Measurements from ENCODE around the gene DCP1A.

The DCP1A gene

DNA sequence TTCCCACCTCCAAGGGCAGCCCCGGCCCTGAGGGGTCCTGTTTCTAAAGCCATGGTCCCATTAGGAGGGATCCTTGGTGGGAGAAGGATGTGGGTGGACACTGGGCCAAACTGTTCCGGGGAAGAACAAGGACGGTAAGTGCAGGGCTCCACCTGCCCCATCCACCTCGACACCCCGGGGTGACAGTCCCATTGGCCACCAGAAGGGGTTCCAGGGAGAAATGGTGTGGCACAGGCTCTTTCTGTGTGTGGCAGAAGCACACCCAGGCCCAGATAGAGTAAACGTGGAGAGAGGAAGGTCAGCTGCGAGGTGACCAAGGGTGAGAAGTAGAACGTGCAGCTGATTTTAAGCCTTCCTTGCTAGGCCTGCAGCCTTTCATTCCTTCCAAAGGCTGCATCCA, 103.6 kb downstream of the DCP1A start:
- DNase-seq (ENCODE audit: low read depth): no peak

DNA sequence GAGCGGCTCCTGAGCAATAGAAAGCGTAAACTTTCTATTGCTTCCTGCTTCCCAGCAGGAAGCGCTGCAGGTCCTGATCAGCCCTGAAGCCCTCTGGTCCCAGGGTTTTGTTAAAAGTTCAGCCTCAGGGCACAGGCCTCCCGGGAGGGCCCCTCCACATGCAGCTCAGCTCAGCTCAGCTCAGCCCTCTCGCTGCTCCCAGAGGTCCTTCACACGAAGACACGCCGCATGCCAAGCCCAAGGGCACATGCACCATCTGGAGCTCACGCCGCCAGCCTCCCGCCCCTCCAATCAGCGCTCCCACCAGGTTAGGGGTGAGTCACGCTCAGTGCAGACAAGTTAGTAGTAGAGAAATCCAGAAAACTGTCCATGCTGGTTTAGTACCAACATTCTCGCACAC, 104.2 kb downstream of the DCP1A start:
- DNase-seq (ENCODE audit: low read depth): no peak

DNA sequence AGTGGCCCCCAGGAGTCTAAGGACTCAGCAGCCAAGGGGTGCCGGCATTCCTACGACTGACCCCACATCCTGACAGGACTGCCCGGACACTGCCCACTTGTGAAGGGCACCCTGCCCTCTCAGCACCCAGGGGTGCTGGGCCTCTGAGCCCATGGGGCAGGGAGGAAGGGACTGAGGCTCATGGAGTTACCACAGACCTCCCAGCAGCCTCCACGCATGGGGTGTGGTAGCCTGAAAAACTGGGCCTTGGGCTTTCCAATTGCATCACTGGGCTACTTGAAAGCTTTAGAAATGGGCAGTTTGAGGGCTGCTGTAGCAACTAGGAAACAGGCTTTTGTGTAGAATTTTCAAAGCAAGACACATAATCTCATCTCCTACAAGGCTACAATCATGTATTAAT, 104.7 kb downstream of the DCP1A start:
- DNase-seq (ENCODE audit: low read depth): no peak

DNA sequence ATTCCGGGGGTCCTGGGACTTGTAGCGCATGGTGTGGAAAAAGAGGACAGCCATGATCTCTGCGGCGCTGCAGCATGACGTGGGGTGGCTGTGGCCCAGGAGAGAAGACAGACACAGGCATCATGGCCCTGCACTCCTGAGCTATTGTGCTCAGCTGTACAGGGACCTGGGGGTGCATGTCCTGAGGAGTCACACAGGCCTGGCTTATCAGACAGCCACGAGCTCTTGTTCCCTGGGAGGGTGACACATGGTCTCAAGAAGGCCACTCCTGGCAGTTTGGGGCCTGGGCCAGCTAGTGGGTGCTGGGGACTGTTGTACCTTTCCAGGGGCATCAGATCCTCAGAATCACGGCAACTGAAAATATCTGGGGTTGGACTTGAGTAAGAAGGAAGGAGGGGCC, 105.2 kb downstream of the DCP1A start:
- no peak for DNase-seq (ENCODE audit: low read depth)

DNA sequence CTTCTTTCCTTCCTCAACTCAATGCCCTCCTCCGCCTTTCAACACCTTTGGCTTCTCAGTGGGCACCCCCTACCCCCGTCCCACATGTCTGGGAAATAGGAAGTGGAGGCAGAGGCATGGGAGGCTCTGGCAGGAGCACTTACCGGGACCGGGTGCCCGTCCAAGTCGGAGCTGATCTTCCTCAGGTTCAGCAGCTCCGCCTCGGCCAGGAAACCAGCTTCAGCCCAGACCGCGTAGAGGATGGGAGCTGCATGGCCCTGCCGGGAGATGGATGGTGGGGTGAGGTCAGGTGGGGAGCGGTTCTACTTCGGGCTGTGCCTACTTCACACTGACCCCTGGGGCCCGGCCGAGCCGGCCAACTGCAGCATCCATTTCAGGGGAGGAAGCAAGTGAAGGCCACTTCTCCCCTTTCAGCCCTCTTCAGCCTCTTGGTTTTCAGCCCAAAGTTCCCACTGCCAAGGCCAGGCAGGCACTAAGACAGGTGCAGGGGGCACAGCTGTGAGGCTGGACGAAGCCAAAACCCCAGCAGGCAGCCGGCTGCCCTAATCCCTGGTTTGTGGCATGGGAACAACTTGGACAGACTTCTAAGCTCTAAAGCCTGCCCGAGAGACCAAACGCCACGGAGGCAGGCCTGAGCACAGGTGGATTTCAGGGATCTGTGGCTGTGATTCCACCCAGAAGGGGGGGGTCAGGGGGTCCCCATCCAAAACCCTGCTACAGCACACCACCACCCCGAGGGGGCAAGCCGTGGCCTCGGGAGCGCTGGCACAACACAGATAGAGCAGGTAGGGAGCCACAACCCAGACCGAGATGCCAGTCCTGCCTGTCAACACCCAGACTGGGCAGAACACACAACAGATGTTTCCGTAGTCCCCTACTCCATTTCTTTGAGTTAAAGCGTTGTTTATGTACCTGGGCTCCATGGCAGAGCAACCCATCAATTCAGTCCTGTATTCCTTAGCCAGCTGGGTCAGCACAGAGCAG, 106.1 kb downstream of the DCP1A start:
- DNase-seq (ENCODE audit: low read depth): no peak

DNA sequence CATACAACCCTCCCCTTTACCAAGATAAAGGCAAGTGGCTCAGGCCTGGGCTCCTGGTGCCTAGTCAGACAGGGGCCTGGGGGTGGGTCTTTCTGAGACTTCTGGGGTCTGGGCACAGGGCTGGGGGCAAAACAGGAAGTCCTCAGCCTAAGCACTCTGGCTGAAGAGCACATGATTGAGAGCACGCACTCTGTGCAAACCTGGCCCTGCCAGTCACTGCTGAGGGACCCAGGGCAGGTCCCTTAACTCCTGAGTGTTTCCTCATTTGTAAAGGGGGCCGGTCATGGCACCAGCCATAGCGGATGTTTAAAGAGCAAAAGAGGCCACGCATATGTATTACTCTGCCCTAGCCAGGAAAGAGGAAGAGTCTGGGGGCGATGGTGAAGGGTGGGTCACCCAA, 107.5 kb downstream of the DCP1A start:
- no peak for DNase-seq (ENCODE audit: low read depth)

DNA sequence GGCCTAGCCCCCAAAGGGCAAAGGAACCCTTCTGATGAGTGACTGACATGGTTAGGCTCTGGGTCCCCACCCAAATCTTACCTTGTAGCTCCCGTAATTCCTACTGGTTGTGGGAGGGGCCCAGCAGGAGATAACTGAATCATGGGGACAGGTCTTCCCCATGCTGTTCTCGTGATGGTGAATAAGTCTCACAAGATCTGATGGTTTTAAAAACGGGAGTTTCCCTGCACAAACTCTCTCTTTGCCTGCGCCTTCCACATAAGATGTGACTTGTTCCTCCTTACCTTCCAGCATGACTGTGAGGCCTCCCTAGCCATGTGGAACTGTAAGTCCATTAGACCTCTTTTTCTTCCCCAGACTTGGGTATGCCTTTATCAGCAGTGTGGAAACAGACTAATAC, 108.5 kb downstream of the DCP1A start:
- DNase-seq (ENCODE audit: low read depth): no peak

DNA sequence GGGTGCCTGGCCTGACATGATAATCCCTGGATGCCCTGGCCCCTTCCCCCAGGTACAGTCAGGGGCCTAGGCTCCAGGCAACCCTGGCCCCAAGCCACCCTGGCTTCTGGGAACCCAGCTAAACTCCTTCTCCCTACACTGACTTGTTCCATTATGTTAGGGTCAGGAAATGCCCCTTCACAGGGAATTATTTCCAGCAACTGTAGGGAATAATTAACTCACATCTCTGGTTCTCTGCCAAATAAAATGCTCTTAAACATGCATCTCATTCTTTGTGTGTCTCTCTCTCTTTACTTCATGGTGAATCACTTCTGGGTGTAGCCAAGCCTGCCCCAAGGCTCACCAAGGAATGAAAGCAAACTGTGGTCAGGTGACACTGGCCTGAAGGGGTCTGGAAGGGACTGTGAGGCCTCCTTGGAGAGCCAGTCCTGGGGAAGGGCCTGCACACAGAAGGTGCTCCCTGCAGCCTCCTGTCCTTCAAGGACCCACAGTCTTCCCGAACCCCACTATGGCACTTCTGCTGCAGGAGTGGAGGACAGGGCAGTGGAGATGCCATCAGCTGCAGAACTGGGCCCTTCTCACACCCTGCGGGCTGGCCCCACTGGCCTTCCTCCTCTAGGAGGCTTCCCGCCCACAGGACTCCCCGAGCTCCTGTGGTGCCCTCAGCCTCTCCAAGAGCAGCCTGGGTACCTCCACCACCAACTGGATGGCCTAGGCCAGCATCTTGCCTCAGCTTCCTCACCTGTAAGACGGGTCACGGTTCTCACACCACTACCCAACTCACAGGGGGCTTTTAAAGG, 109.1 kb downstream of the DCP1A start:
- no peak for DNase-seq (ENCODE audit: low read depth)

DNA sequence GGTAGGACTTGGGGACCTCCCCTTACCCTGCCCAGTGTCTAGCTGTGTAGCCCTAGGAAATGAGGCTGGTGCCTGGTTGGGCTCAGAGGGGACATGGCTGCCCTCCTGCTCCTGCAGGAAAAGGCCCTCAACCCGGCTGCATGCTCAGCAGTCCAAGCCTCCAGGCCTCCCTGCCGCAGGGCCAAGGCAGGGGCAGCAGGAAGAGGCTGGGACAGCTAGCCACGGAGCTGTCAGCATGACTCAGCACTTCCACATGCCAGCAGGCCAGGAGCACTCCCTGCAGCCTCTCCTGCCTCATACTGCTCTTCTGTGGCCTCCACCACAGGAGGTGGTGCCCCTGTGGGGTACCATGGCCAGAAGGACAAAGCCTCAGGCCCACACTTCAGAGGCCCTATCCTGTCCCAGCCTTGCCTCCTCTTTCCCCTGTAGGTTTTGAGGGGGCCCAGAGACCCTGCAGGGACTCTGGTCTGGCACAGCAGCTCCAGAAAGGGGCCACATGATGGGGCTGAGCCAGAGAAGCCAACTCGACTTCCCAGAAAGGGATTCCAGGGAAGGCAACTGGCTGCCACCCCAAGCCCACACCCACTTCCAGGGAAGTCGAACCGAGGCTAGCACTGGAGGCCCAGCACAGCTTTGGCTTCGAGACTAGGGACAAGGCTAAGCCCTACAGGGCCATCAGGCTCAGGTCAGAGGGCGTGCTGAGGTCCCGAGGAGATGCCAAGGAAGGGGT, 111.1 kb downstream of the DCP1A start:
- DNase-seq (ENCODE audit: low read depth): no peak

DNA sequence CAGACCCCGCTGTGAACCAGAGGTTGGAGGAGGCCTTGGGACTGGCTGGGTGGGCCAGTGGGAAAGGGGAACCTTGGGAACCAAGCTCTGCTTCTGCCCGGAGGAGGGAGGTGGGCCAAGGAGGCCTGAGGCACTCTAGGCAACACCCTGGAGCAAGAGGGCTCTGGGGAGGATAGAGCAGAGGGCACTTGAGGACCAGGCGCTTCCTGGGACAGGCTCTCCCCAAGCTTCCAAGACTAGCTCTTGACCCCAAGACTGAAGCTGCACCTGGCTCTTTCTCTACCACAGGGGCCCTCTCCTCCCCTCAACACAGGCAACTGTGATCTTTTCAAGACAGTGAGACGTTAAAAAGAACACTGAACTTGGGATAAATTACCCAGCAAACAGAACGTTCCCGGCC, 111.8 kb downstream of the DCP1A start:
- no peak for DNase-seq (ENCODE audit: low read depth)

DNA sequence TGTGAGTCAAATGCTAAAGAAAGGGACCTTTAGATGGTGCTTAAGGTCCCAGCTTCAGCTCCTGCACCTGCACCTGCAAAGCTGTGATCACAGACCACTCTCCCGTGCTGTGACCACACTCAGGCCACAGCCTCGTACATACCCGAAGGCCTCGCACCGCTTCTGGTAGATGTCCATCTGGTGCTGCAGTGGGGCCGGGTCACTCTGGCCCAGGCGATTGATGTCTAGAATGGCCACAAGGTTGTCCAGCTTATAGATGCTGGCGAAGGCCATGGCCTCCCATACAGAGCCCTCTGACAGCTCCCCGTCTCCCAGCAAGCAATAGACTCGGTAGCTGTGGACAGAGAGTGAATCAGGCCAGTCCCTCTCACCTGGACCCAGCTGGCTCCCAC, 112.5 kb downstream of the DCP1A start:
- no peak for DNase-seq (ENCODE audit: low read depth)

DNA sequence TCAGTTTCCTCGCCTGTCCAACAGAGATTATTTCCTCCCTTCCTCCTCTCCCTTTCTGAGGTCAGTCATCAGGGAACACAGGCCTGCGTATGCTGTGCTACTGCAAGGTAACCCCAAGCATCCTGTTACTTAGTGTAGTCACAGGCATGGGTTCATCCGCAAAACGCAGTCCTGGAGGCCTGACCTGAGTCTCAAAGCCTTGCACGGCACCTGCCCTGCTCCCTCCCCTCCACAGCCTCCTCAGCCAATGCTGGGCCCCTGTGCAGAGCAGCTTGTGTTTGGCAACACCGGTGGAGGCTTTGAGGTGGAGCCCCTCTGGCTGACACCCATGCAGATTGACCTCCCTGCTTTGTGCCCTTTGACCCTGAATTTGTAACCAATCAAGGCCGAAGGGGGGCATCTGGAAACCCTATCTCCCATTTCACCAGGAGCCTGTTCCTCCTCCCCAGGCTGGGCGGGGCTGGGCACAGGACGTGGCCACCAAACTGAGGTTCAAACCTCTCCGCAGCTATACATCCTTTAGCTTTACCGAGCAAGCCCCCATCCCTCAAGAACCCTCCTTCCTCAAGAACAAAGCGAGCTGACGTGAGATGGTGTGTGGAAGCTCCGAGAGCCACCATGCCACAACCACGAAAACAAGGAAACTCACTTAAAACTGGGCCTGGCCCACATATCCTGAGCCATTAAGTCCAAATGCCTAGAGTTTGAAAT, 113.1 kb downstream of the DCP1A start:
- no peak for DNase-seq (ENCODE audit: low read depth)

Measured in activated T-cell treated with anti-CD3 and anti-CD28 coated beads for 48 hours (primary cell).